Peyer's patch (tissue), 4 donors: ENCODE measurements around the gene TAB3.

ENCODE experiments used
- CTCF ChIP-seq, 6 experiments: fragments of 450-650 bp in 4 of 6; fragments of 200-600 bp in 2 of 6; sonication (generic) in 1 of 6; IDR thresholded peaks; one replicate each; pipeline ENCODE4 v1.5.1; 2017 to 2019; ENCODE audit warnings: antibody characterized with exemption in 6 of 6, mild to moderate bottlenecking in 3 of 6, moderate library complexity in 1 of 6
- POLR2A ChIP-seq, 2 donors: fragments of 450-650 bp; IDR thresholded peaks; one replicate each; pipeline ENCODE4 v1.5.1; 2017; ENCODE audit warnings: antibody characterized with exemption in 2 of 2, mild to moderate bottlenecking in 2 of 2, moderate library complexity in 2 of 2

- TF ChIP-seq CTCF (IDR thresholded peaks at IDR 0.05) (no peak), POLR2A (IDR thresholded peaks at IDR 0.05) (no peak)
Observed at GRCh38 chrX:30938295-30938694, 49.2 kb upstream of the TAB3 start.
